Choroid plexus epithelial cell (primary cell): ENCODE data around the gene ARHGEF18.
"Not testable (repeated sequence)": the region's sequence is repeated elsewhere in the genome, so short reads cannot be mapped to it uniquely, and the experiment has no call there.

Experiments
- DNase-seq: peaks from one replicate; pipeline ENCODE4 v3.0.0-alpha.2; 2010; ENCODE audit warnings: low read depth
- H3K4me3 ChIP-seq: 2 replicates; pipeline ENCODE4 v1.5.1; 2011; ENCODE audit warnings: low read depth, mild to moderate bottlenecking, control low read depth, low read length, moderate library complexity
- TF ChIP-seq, protein P1 (sequence below): conservative IDR thresholded peaks from 2 replicates; pipeline ENCODE4 v1.5.1; 2011; ENCODE audit warnings: low read depth, mild to moderate bottlenecking, control low read depth, inconsistent platforms, low read length, moderate library complexity

Gene ARHGEF18

DNA sequence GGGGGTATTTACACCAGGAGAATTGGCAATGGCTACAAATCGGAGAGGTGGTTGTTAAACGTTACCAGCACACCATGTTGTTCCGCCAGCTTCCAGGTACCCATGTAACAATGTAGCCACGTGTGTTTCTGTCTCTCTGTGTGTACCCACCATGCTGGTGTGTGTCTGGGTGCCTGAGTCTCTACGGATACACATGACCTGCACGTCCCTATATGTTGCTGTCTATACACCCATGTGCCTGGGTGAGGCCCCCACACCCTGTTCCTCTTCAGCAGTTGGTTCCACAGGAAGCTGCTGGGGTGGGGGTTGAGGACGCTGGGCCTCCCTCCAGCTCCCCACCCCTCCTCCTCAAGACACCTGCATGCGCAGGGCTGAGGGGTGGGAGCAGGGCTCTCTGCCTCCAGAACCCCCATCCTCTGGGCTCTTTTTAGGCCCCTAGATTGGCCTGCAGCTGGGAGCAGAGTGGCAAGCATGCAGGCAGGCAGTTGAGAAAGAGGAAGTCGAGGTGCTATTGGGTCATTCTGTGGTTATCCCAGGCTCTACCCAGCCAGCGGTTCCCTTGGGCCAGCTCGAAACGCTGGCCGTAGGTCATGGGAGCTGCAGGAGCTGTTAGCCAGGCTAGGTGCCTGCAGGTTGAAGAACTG, at the start of gene ARHGEF18:
TSS of gene ARHGEF18 (plus strand) at position 351 of the 644 bp plus-strand sequence. CDS start 13,954 bp downstream, outside the sequence.
- no peak within 1 kb of the TSS for H3K4me3 ChIP-seq
- peak; percentile 32 for DNase-seq
- TF ChIP-seq, protein P1, sequence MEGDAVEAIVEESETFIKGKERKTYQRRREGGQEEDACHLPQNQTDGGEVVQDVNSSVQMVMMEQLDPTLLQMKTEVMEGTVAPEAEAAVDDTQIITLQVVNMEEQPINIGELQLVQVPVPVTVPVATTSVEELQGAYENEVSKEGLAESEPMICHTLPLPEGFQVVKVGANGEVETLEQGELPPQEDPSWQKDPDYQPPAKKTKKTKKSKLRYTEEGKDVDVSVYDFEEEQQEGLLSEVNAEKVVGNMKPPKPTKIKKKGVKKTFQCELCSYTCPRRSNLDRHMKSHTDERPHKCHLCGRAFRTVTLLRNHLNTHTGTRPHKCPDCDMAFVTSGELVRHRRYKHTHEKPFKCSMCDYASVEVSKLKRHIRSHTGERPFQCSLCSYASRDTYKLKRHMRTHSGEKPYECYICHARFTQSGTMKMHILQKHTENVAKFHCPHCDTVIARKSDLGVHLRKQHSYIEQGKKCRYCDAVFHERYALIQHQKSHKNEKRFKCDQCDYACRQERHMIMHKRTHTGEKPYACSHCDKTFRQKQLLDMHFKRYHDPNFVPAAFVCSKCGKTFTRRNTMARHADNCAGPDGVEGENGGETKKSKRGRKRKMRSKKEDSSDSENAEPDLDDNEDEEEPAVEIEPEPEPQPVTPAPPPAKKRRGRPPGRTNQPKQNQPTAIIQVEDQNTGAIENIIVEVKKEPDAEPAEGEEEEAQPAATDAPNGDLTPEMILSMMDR: no peak

DNA sequence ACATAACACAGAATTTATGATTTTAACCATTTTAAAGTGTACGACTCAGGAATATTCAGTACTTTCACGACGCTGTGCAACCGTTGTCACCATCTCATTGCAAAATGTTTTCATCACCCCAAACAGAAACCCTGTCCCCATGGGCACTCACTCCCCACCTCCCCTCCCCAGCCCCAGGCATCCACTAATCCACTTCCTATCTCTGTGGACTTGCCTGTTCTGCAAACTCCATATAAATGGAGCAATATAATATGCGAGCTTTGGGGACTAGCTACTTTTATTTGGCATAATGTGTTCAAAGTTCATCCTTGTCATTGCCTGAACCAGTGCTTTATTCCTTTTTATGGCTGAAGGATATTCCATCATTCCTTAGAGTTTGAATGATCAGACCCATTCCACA, 47.2 kb upstream of the ARHGEF18 start:
- DNase-seq: no peak
- no peak overlapping the region for H3K4me3 ChIP-seq
- TF ChIP-seq, protein P1: no peak

DNA sequence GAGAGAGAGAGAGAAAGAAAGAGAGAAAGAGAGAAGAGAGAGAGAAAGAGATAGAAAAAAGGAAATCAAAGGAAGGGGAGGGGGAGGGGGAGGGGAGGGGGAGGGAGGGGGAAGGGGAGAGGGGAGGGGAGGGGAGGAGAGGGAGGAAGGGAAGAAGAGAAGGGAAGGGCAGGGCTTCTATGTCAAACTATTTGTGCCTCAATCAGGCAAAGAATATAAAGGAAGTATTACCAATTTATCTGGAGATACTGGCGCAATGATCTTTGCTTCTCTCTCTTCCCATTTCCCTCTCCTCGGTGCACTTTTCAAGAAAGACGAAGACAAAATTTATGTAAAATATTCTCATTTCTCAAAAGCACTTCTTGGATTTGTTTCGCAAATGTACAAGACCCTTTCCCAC, 45.3 kb upstream of the ARHGEF18 start:
- TF ChIP-seq, protein P1: no peak
- no peak for DNase-seq
- H3K4me3 ChIP-seq: no peak overlapping the region

DNA sequence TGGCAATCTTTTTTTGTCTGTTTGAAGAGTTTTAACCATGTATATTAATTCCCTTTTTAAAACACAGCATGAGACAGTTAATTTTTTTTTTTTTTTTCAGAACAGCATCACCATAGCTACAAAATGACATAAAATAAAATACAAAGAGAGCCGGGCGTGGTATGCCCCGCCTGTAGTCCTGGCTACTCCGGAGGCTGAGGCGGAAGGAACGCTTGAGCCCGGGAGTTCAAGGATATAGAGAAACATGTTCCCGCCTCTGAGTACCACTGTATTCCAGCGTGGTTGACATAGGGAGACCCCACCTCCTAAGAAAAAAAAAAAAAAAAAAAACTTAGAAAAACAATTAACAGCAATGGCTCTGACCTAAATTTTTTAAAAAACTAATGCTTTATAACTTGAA, 44.5 kb upstream of the ARHGEF18 start:
- no peak for DNase-seq
- H3K4me3 ChIP-seq: no peak overlapping the region
- TF ChIP-seq, protein P1: no peak

DNA sequence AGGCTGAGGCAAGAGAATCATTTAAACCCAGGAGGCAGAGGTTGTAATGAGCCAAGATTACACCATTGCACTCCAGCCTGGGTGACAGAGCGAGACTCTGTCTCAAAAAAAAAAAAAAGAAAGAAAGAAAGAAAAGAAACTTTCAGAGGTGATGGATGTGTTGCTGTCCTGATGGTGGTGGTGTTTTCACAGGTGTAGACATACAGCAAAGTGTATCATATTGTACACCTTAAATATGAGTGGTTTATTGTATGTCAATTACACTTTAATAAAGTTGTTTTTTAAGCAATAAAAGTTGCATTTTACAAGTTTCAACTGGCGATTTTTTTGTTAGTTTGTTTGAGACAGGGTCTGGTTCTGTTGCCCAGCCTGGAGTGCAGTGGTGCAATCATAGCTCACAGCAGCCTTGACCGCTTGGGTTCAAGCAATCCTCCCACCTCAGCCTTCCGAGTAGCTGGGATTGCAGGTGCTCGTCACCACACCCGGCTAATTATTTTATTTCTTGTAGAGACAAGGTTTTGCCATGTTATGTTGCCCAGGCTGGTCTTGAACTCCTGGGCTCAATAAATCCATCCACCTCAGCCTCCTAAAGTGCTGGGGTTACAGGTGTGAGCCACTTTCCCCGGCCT, 41.0 kb upstream of the ARHGEF18 start:
- no peak for DNase-seq
- H3K4me3 ChIP-seq: no peak overlapping the region
- TF ChIP-seq, protein P1: no peak

DNA sequence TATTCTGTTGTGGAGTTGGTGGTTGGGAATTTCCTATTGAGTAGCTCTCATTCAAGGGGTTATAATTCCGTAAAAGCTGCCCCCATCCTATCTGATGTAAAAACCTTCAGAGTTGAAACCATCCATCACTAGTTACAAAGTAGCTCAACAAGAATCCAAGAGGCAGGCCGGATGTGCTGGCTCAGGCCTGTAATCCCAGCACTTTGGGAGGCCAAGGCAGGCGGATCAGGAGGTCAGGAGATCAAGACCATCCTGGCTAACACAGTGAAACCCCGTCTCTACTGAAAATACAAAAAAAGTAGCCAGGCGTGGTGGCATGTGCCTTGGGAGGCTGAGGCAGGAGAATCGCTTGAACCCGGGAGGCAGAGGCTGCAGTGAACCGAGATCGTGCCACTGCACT, 40.4 kb upstream of the ARHGEF18 start:
- DNase-seq, H3K4me3 ChIP-seq: not testable (repeated sequence)

DNA sequence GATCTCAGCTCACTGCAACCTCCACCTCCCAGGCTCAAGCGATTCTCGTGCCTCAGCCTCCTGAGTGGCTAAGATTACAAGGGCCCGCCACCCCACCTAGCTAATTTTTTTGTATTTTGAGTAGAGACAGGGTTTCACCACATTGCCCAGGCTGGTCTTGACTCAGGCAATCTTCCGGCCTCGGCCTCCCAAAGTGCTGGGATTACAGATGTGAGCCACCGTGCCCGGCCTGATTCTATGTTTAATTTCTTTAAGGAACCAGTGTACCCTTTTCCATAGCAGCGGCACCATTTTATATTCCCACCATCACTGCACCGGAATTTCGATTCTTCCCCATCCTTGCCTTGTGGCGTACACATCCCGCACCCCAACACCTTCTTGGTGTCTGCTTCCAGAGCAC, 36.8 kb upstream of the ARHGEF18 start:
- DNase-seq: no peak
- TF ChIP-seq, protein P1: no peak
- no peak overlapping the region for H3K4me3 ChIP-seq
